GM18508 (cell line): Measurements from ENCODE around the gene PHOSPHO2.

Source experiments
- ATAC-seq: cut with Tn5 transposase; IDR thresholded peaks from one replicate; pipeline ENCODE4 v1.9.1; 2021; ENCODE audit warnings: moderate number of reproducible peaks; ENCODE audit not compliant: insufficient read depth, unreplicated experiment

Gene PHOSPHO2

DNA sequence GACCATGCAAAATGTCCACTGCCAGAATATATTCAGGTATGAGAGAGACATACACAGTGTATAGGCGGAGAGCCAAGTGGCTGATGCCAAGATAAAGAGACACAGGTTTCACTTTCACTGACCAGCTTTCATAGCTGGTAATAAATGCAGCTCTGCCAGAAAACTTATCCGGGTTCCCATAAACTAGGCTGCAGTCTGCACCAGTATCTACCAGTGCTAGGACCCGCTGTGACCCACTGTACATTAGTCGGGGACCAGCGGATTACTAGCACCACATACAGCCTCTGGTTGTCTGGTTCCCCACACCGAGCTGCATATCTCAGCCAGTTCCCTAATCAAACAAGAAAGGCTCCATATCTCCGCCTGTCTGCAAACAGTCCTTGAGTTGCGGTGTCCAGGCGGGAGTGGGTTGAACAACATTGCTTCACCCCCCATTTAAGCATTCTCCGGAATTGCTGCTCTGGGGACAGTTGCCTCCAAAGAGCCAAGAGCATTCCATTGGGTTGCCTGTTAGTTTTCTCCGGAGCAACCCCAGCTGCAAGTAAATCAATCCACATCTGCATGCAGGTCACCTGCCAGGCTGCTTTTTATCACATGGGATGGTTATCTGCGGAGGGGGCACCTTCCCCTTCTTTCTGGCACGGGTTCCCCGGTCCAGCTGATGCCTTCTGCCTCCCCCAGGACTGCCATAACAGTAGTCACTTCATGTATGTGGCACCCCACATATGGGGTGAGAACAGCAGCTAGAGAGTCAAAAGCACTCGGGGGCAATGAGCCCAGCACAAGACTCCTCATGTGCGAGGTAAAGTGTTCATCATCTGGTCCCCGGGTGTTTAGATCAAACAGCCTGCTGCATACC, 21.3 kb downstream of the PHOSPHO2 start:
- ATAC-seq, result no peak

- no peak for ATAC-seq
Measured at GRCh38 chr2:169716238-169716886, 22.1 kb downstream of the PHOSPHO2 start.

GRCh38 chr2:169716938-169717690, 22.8 kb downstream of the PHOSPHO2 start:
- ATAC-seq, result no peak

GRCh38 chr2:169717691-169718063, 23.4 kb downstream of the PHOSPHO2 start:
- no peak for ATAC-seq

- ATAC-seq, result no peak
Measured at GRCh38 chr2:169718930-169719504, 24.7 kb downstream of the PHOSPHO2 start.

- ATAC-seq, result no peak
Measured at GRCh38 chr2:169721016-169721415, 26.7 kb downstream of the PHOSPHO2 start.

GRCh38 chr2:169727065-169727464, 32.8 kb downstream of the PHOSPHO2 start:
- ATAC-seq, result no peak

- ATAC-seq, result no peak
Measured at GRCh38 chr2:169729274-169729605, 35.0 kb downstream of the PHOSPHO2 start.

DNA sequence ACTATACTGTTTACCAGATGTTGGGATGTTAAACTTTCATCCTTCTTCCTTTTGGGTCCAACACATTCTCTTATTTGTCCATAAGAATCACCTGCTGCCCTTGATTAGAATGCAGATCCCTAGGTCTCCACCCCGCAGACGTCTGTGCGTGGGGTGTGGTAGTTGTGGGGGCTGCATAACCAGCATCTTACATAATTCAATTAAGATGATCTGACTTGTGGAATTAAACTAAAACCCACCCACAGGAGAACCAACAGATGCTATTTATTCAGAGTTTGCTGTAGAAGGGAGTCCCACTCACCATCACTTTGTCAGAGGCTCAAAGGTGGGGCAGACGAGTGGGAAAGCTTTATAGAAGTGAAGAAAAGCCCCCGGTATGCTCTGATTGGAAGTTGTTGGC, 37.8 kb downstream of the PHOSPHO2 start:
- no peak for ATAC-seq

DNA sequence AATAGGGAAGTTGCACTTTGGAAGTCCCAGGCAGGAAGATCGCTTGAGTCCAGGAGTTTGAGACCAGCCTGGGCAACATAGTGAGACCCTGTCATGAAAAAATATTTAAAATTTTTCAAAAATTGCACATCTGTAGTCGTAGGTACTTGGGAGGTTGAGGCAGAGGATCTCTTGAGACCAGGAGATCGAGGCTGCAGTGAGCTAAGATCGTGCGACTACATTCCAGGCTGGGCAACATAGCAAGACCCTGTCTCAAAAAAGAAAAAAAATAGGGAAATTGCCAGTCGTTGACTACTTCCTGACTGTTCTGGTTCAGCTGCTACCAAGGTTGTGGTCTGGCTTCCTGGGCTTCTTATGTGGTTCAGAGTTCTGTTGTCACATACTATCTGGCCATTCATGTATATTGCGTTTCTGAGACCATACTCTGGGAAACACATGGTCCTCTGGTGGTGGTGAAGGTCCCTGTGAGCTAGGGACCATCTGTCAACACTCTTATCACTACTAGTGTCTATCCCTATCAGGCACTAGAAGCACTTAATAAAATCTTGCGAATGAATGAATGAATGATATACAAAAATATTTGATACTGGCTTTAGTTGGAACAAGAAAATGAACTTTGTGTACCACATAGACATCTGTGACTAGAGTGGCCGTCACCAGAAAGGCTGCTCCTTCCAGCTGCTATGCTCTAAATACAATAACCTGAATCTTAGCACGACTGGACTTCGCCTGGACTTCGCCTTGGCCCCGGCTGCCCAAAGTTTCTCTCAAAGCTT, 38.5 kb downstream of the PHOSPHO2 start:
- ATAC-seq, result no peak

- ATAC-seq, result no peak
Measured at GRCh38 chr2:169734169-169734847, 40.0 kb downstream of the PHOSPHO2 start.

DNA sequence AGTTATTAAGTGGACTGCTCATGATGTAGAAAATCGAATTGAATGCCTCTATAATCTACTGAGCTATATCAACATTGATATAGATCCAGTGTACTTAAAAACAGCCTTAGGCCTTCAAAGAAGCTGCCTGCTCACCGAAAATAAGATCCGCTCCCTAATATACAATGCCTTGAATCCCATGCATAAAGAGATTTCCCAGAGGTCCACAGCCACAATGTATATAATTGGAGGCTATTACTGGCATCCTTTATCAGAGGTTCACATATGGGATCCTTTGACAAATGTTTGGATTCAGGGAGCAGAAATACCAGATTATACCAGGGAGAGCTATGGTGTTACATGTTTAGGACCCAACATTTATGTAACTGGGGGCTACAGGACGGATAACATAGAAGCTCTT, 41.4 kb downstream of the PHOSPHO2 start:
- ATAC-seq, result no peak

DNA sequence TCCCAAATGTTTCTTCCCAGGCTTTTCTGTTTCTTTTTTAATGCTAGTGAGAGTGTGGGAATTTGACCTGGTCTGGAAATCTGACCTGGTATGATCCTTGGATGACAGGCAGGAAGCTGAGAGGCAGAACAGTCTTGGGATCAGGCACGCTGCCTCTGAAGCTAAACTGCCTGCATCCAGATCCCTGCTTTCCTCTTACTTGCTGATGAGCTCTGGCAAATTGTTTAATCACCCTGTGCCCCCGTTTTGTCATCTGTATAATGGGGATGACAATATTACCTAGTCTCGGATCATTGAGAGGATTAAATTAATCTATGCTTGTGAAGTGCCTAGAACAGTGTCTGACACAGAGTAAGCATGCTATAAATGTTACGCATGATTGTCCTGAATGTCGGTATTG, 42.6 kb downstream of the PHOSPHO2 start:
- ATAC-seq, result no peak

- no peak for ATAC-seq
Measured at GRCh38 chr2:169738566-169739229, 44.4 kb downstream of the PHOSPHO2 start.

DNA sequence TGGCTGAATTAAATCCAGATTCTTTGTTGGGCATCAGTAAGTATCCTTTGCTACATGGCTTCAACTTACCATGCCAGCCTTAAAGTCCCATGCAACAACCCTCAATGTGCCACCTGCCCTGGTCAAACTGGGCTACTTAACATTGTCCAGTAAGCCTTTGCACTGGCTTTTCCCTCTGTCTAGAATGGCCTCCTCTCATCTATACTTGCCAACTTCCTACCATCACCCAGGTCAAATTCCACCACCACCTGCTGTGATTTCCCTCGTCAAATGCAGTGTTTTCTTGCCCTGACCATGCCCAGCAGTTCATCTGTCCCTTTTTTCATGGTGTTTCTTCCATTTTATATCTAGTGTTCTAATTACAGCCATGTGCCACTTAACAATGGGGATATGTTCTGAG, 45.1 kb downstream of the PHOSPHO2 start:
- ATAC-seq, result no peak

GRCh38 chr2:169743549-169743948, 49.3 kb downstream of the PHOSPHO2 start:
- no peak for ATAC-seq

GRCh38 chr2:169746240-169746639, 52.0 kb downstream of the PHOSPHO2 start:
- no peak for ATAC-seq

GRCh38 chr2:169748319-169748718, 54.0 kb downstream of the PHOSPHO2 start:
- no peak for ATAC-seq
